Retinal pigment epithelial cell (primary cell): Measurements from ENCODE around the gene PPP4R3C.
"Not testable (repeated sequence)": the region's sequence is repeated elsewhere in the genome, so short reads cannot be mapped to it uniquely, and the experiment has no call there.

Experiments used
- DNase-seq: peaks from one replicate; pipeline ENCODE4 v3.0.0-alpha.2; 2010; ENCODE audit warnings: low read depth
- H3K4me3 ChIP-seq: 2 replicates; pipeline ENCODE4 v1.5.1; 2011; ENCODE audit warnings: mild to moderate bottlenecking, low read length, control low read depth, moderate library complexity
- TF ChIP-seq, protein P1 (sequence below): conservative IDR thresholded peaks from 2 replicates; pipeline ENCODE4 v1.5.1; 2011; ENCODE audit warnings: low read depth, low read length, control low read depth, inconsistent platforms

Gene PPP4R3C

DNA sequence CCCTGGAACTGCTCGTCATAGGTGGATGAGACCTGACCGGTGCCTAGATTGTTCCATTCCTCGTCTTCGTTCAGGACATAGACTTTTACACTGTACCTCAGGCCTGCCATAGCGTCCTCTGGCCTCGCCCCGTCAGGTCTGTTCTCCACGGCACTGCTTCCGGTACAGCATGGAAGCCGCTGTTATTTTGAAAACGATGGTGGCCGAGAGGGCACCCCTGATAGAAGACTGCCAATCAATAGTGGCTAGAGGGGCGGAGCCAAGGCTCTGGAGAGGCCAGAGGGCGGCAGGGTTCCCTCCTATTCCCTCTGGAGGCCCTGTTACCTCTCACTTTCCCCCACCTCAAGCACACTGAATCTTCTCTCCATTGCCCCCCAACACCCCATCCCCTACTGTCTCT, at the start of gene PPP4R3C:
TSS of gene PPP4R3C (minus strand) at position 155 of the 400 bp plus-strand sequence. CDS start at position 110, 45 bp downstream.
- TF ChIP-seq, protein P1, sequence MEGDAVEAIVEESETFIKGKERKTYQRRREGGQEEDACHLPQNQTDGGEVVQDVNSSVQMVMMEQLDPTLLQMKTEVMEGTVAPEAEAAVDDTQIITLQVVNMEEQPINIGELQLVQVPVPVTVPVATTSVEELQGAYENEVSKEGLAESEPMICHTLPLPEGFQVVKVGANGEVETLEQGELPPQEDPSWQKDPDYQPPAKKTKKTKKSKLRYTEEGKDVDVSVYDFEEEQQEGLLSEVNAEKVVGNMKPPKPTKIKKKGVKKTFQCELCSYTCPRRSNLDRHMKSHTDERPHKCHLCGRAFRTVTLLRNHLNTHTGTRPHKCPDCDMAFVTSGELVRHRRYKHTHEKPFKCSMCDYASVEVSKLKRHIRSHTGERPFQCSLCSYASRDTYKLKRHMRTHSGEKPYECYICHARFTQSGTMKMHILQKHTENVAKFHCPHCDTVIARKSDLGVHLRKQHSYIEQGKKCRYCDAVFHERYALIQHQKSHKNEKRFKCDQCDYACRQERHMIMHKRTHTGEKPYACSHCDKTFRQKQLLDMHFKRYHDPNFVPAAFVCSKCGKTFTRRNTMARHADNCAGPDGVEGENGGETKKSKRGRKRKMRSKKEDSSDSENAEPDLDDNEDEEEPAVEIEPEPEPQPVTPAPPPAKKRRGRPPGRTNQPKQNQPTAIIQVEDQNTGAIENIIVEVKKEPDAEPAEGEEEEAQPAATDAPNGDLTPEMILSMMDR: no peak
- no peak within 1 kb of the TSS for H3K4me3 ChIP-seq

DNA sequence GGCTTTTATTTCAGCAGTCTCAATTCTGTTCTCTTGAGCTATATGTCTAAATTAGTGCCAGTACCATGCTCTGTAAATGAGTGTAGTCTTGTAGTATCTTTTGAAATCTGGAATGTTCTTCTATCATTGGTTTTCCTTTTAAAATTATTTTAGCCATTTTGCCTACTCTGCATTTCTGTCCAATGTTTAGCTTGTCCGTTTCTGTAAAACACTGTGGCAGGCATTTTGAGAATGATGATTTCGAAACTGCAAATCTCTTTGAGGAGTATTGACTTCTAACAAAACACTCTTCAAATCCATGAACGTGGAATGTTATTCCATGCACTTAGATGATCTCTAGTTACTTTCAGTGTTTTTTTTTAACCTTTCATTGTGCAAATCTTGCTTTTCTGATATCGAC, 28.3 kb upstream of the PPP4R3C start:
- no peak overlapping the region for H3K4me3 ChIP-seq
- TF ChIP-seq, protein P1: no peak
- no peak for DNase-seq

More for the DNA sequence above, at the start of gene PPP4R3C:
- DNase-seq: no peak

DNA sequence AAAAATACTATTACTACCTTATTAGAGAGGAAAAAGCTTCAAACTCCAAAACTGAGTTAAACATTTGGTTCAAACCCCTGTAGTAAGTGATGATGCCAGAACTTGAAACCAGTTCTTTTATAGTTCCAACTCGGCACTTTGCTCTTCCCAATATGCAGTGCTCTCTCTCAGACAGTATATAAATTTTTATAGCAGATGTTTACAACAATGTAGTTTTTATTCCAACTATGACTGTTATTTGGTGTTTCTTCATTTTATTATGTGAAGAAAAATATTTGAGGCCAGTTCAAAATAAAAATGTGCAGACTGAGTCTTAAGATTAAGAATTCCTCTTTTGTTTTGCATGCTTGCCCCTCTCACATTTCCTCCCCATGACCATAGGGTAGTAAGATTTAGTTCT, 2.9 kb upstream of the PPP4R3C start:
- no peak for DNase-seq
- H3K4me3 ChIP-seq: no peak overlapping the region
- TF ChIP-seq, protein P1: no peak

DNA sequence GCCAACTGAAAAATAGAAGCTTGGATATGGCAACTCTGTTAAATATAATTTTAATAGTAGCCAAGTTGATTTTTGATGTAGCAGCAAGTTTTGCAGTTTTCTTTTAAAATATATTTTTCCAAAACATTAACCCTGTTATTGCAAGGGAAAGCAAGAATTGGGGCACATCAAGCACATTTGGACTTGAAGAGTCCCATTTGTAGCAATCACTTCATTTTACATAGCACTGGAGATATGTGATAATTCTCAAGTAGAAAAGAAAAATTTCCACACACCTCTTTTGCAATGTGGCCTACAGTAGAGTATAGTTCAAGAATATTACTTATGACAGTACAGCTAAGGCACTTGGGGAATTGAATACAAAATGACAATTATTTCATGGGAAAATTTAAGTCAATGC, 1.9 kb upstream of the PPP4R3C start:
- no peak overlapping the region for H3K4me3 ChIP-seq
- TF ChIP-seq, protein P1: no peak
- no peak for DNase-seq

DNA sequence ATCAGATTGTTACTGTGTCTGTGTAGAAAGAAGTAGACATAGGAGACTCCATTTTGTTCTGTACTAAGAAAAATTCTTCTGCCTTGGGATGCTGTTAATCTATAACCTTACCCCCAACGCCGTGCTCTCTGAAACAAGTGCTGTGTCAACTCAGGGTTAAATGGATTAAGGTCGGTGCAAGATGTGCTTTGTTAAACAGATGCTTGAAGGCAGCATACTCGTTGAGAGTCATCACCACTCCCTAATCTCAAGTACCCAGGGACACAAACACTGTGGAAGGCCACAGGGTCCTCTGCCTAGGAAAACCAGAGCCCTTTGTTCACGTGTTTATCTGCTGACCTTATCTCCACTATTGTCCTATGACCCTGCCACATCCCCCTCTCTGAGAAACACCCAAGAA, 4.0 kb downstream of the PPP4R3C start:
- H3K4me3 ChIP-seq, DNase-seq: not testable (repeated sequence)

DNA sequence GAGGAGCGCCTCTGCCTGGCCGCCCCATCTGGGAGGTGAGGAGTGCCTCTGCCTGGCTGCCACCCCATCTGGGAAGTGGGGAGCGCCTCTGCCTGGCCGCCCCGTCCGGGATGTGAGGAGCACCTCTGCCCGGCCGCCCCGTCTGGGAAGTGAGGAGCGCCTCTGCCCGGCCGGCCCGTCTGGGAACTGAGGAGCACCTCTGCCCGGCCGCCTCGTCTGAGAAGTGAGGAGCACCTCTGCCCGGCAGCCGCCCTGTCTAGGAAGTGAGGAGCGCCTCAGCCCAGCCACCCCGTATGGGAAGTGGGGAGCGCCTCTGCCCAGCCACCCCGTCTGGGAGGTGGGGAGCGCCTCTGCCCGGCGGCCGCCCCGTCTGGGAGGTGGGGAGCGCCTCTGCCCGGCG, 4.6 kb downstream of the PPP4R3C start:
- not testable (repeated sequence) for DNase-seq

DNA sequence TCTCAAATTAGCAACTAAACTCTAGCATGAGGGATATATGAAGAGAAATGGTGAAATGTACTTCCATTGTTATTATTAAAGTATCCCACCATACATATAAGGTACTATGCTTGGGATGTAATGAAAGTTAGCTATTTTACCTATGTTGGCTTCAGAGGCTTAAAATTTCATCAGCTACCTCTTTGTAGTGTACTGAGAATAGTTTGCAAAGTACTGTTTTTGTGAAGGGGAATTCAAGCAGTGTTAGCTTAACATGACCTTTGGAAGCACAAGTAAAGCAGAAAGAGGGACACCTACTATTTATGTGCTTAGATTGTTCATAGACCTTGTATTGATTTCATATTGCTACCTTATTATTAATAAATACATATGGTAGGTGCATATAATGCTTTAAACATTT, 11.8 kb downstream of the PPP4R3C start:
- TF ChIP-seq, protein P1: no peak
- no peak overlapping the region for H3K4me3 ChIP-seq

More for the DNA sequence above, 4.6 kb downstream of the PPP4R3C start:
- not testable (repeated sequence) for H3K4me3 ChIP-seq

DNA sequence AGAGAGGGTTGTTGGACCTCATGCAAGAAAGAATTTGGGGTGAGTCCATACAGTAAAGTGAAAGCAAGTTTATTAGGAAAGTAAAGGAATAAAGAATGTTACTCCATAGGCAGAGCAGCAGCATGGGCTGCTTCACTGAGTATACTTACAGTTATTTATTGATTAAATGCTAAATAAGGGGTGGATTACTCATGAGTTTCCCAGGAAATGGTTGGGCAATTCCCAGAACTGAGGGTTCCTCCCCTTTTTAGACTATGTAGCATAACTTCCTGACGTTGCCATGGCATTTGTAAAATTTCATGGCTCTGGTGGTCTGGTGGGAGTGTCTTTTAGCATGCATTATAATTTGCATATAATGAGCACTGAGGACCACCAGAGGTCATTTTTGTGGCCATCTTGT, 16.7 kb downstream of the PPP4R3C start:
- no peak for DNase-seq
- no peak overlapping the region for H3K4me3 ChIP-seq

More for the DNA sequence above, 11.8 kb downstream of the PPP4R3C start:
- no peak for DNase-seq

More for the DNA sequence above, 16.7 kb downstream of the PPP4R3C start:
- TF ChIP-seq, protein P1: no peak
